Cerebellar nuclear complex (tissue), 1 donor: Measurements from ENCODE around the gene ATXN1.
"Not testable (repeated sequence)": the region's sequence is repeated elsewhere in the genome, so short reads cannot be mapped to it uniquely, and the experiment has no call there.

Experiments
- DNase-seq, 2 experiments: peaks; one replicate each; lab custom pipeline; 2025; lab: John Stamatoyannopoulos, UW

ATXN1 gene

DNA sequence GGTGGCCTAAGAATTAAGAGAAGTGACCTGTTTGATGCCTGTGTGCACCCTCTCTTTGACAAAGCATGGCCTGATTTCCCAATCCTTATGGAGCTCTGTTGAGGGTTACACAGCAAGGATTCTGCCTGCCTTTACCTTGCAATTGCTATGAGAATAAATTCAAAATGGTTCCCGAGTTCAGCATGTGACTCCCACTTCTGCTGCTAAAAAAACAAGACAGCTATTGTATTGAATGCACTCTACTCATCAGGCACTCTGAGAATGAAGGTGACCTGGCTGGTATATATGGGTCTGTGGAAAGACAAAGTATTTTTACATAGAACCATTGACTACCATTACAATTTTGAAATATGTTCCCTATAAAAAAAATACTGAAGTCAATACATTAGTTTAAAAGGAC lies 190.3 kb downstream of the ATXN1 start:
- no peak for DNase-seq

DNA sequence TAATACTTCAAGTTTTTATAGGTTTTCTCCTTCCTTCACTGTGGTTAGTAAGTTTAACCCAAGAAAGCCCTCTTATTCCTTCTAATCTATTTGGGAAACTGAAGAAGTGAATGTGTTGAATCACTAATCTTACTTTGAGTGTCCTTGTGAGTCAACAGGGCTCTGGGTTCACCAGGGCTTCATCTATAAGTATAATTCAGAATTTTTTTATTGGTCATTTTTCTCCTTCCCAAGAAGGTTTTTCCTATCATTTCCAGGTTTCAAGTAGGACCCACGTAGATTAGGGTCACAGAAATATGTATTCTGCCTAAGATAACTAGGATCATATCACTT lies 191.1 kb downstream of the ATXN1 start:
- DNase-seq = no peak

DNA sequence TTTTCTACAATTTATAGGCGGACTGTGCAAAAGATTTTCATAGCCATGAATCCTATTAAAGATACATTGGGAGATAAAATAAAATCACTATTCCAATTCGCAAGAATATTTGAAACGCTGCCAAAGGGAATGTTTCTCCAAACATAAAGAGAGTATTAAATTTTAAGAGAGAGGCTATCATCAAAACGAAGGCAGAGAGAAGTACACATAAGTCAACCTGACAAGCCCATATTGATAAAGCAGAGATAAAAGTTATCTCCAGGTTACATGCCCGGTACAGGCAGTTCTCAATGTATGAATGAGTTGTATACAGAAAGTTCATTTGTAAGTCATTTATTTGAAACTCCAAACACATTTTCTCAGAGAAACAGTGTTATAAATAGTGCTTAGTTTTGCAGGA lies 193.1 kb downstream of the ATXN1 start:
- no peak for DNase-seq

DNA sequence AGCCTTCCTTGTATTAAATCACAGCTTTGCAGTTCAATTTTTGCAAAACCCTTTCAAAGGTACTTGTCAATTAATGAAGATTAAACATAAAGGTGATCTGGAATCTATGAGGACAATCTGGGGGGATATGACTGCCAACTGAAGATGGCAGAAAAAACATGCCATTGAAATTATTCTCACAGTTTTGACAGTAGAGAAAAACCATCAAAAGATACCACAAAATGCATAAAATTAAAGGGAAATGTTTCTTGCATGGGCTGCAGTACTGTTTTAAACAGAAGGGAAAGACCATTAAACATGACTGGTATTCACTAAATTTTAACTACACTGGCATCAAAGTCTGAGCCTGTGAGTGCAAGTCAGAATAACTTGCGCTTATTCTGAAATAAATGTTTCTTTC lies 194.2 kb downstream of the ATXN1 start:
- DNase-seq = no peak

DNA sequence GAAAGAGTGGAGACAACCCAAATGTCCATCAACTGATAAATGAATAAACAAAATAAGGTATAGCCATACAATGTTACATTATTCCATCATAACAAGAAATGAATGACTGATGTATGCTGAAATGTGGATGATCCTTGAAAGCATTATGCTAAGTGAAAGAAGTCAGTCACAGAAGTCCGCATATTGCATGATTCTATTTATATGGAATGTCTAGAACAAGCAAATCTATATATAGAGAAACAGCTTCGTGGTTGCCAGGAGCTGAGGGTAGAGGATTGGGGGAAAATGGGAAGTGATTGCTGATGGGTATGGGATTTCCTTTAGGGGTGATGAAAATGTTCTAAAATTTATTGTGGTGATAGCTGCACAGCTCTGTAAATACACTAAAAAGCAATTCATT lies 196.8 kb downstream of the ATXN1 start:
- DNase-seq = no peak

DNA sequence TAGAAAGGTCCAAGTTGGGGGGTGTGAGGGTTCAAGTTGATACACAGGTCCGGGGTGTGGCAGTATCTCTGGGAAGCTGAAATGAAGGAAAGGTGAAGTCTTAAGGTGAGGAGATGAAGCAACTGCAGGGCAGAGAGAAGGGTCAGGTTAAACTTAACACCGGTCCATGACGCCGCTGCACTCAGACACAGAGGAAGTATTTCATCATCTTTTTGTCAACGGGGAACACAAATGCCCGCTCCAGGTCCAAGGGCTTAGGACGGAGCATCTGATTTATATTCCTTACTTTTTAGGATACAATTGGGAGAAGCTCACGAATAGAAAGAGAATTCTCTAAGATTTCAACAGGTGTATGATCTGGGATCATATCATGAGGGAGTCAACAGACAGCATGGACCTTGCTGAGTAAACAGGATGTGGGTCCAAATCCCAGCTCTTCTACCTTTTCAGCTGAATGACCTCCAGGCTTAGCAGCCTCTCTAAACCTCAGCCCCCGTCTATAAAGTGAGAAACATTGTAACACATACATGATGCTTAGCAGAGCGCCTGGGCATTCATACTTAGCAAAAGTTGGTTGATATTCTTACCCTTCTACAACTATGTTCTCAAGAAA lies 197.5 kb downstream of the ATXN1 start:
- no peak for DNase-seq

DNA sequence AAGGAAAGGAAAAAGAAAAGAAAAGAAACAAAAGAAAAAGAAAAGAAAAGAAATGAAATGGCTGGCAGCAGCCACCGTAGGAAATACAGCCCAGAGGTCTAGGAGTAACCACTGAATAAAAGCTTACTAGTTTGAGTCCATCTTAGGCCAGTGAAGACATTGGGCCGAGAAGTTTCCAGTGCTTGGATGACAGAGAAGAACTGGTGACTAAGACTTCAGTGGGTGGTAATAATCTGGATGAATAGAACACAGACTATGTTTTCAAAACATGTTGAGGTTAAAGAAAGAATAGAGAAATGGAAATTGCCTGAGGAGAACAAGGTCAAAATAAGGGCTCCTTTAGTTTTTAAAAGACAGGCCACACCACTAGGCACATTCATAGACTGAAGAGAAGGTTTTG lies 198.8 kb downstream of the ATXN1 start:
- no peak for DNase-seq

DNA sequence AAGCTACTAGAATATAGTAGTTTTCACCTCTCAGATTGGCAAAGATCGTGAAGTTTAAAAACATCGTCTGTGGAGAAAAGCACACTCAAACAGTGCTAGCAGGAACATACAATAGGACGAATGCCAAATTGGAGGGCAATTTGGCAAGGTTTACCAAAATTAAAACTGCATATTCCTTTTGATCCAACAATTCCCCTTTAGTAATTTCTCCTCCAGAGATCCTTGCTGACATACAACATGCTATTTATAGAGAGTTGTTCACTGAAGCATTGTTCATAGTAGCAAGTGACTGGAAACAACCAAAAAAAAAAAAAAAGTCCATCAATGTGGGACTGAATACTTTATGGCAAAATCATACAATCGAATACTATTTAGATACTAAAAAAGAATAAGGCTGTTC lies 202.2 kb downstream of the ATXN1 start:
- DNase-seq = peak in 1 of 2 experiments; percentile 6

DNA sequence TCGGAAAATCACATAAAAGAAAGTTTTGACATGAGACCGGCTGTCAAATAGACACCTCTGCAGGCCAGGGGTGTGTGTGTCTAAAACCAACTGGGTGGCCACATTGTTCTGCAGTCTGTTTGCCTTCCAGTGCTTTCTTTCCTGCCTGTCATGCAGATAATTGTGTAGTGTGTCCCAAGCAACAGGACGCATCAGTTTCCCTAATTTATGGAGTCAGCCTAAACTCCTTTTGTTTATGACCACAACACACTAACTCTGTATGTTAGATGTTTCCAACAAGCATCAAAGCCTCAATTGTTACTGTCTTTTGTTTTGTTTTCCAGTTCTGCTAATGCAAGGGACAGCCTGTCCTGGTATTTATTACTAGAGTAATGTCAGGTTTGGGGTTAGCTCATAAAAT lies 205.7 kb downstream of the ATXN1 start:
- DNase-seq = no peak

DNA sequence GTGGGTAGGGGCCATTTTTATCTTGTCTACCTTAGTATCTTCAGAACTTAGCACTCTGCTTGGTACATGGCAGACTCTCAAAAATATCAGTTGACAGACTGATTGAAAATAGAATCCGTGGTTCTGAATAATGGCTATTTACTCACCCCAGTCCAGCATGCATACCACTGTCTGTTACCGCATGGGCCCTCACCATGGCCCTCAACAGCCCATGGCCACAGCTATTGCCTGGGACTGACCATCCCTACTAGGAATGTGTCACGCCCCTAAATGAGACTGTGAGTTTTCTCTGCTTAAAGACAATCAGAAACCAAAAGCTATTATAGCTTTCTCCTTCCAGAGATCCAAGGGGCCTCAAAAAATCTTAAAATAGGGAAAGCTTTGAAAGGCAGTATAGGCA lies 207.7 kb downstream of the ATXN1 start:
- no peak for DNase-seq

DNA sequence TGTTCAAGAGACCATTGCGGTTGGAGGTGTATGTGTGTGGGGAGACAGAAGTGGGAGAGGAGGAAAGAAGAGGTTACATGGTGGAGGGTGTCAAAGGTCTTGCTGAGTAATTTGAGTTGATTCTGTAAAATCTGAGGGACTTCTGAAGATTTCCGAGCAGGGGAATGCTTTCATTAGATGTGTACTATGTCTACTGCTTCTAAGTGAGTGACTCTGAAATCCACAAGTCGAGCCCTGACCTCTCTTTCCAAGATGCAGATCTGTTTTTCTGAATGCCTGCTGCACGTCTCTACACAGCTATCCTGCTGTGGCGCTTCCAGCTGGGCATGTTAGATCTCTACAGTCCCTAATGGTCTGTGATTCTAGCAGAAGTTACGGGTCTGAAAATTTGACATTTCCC lies 209.8 kb downstream of the ATXN1 start:
- no peak for DNase-seq

DNA sequence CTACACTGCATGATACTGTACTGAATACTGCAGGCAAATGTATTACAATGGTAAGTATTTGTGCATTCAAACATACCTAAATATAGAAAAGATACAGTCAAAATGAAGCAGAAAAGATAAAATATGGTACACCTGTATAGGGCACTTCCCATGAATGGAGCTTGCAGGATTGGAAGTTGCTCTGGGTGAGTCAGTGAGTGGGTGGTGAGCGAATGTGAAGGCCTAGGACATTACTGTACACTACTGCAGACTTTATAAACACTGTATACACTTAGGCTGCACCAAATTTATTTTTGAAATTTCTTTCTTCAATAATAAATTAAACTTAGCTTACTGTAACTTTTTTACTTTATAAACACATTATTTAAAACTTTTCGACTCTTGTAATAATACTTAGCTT lies 213.1 kb downstream of the ATXN1 start:
- DNase-seq = no peak

DNA sequence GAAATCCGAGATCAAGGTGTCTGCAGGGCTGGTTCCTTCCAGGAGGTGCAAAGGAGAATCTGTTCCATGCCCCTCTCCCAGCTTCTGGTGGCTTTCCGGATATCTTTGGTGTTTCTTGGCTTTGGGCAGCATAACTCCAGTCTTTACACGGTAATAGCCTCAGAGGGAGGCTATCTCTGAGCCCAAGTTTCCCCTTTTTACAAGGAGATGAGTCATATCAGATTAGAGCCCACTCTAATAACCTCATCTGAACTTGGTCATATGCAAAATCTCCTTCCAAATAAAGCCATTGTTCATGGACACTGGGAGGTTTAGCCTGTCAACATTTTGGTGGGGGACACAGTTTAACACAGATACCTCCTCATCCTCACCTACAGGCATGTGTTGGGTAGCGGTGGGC lies 213.7 kb downstream of the ATXN1 start:
- no peak for DNase-seq

DNA sequence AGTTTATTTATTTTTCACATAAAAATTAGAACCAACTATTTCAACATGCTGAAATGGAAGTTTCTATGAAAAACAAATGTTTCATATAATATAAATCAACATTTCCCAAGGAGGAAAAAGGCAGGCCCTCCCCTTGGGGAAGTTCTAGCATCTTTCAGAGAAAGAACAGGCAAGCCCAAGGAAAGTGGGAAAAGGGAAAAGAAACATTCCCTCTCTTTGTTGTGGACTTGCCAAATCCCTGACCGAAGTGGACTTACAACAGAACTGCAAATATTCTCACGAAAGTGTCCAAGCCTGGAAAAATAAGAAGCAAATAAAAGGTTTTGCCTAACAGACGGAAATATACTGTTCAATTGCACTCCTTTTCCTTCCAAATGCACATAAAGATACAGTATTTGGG lies 214.4 kb downstream of the ATXN1 start:
- DNase-seq = no peak

DNA sequence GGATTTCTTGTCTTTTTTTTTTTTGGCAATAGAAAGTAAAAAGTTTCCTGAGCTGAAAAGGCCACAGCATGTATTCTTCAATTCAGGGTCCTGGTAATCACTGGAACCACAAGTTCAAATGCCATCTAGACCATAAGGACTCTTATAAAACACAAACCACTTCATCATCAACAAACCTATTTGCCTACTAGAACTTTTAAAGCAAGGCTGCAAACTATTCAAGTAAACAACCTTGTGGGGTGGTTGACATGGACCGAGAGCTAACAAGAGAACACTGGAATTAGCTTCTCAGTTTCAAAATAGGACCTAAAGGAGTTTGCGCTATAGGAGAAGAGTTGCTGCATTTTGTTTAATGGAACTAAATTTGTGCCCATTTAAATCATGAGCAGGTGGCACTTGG lies 215.9 kb downstream of the ATXN1 start:
- no peak for DNase-seq

DNA sequence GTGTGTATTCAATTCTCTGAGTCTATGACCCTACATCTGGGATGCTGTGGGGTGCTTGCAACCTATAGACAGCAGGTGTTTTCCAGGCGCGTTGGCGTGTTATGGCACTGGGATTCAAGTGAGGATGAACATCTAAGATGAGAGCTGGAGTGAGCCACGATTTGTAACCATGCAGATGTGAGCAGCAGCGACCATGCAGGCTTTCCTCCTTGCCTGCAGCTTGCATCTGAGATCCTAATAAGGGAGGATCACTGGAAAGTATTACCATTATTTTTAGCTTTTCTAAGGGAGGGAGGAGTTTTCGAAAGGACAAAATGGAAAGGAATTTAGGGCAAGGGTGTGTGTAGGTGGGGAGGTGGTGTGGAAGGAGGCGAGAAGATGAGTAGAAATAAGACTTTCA lies 216.7 kb downstream of the ATXN1 start:
- DNase-seq = no peak

DNA sequence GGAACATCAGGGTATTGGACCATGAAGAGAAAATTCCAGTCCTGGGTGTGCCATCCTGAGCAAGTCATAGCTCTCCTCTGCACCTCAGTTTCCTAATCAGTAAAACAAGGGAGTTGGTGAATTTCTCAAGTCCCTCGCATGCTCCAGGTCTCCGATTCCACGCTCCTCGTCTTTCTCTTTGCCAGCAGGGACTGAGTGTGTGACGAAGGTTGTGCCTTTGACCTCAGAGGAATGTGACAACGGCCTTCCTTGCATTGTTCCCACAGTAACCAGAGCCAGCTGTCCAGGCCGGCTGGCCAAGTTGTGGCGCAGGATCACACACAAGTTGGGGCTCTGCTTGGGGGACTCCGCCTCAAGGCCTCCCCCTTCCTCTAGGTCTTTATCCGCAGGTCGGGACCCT lies 217.3 kb downstream of the ATXN1 start:
- DNase-seq = no peak

DNA sequence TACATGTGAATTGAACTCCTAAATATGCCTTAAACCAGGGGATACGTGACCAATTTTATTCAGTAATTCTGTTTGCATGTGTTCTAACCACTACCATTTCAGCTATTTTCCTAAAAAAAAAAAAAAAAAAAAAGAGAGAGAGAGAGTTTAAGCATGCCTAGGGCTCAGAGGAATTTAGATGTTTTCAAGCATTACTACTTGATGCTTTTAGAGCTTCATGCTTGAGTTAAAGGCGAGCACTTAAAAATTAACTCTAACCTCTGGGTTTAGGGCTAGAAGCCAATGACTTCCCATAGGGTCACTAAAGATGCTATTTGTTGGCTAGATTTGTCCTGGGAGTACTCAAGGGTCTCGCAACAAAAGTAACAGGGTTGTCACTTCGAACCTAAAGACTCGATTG lies 217.7 kb downstream of the ATXN1 start:
- no peak for DNase-seq

DNA sequence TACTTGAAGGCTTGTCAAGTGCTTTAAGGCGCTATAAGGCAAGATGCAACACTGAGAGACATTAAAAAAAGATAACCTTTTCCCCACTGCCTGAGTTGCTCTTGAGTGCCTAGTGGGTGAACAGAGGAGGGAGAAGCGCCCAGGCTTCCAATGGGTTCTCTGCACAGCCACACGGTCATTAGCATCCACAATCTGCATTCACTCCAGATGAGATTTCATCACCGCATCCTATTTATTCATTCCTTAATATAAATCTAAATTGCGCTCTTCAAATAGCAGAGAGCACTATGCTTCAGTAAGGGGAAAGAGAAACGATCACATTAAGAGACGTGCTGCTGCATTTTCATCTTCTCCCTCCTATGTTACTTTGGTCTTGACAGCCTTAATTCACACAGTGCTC lies 219.2 kb downstream of the ATXN1 start:
- DNase-seq = no peak

DNA sequence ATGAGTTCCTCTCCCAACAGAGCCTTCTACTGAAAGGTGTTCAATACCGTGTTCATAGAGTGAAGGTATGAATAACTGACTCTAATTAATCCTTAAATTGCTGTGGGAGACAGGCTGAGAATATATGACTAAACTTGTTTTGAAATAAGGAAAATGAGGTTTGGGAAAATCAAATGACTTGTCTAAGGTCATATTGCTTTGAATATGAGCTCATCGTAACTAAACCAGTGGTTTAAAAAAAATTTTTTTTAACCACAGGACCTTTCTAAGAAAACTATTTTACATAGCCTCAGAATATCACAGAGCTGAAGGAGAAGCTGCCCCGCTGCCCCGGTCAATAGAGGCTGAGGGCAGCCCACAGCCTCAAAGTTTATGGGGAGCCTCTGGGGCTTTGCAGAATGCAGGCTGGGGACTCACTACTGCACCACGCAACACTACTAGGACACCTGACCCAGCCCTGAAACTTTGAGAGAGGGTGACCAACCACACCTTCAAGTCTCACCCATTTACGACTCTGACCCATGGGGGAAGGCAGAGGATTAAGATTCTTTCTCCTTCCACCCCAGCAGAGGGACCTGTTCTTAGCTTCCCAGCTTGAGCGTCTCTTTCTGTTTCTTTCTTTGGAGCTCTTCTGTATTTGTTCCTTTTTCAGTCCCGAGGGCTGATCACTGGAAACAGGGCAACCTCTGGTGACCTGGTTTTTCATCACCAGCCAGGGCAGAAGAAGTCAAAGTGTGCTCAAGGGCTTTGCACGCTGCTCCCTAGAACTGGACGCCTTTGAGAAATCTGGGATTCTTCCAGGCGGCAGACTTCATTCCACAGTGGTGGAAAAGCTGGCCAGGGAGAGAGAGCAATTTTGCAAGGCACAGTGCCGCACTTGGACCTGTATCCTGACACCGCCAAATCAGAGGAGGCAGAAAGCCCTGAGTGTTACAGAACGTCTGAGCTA lies 220.2 kb downstream of the ATXN1 start:
- DNase-seq = no peak

DNA sequence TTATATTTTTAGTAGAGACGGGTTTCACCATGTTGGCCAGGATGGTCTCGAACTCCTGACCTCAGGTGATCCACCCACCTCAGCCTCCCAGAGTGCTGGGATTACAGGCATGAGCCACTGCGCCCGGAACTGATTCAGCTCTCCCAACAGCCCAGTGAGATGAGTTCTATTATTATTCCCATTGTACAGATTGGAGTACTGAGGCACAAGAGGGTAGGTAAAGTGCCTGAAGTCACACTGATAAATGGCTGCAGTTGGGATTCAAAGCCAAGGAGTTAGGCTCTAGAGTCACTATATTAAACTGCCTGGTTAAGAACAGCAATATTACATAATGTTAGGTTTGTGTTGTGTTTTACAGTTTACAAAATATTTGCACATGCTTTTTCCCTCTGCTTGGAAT lies 220.9 kb downstream of the ATXN1 start:
- not testable (repeated sequence) for DNase-seq

DNA sequence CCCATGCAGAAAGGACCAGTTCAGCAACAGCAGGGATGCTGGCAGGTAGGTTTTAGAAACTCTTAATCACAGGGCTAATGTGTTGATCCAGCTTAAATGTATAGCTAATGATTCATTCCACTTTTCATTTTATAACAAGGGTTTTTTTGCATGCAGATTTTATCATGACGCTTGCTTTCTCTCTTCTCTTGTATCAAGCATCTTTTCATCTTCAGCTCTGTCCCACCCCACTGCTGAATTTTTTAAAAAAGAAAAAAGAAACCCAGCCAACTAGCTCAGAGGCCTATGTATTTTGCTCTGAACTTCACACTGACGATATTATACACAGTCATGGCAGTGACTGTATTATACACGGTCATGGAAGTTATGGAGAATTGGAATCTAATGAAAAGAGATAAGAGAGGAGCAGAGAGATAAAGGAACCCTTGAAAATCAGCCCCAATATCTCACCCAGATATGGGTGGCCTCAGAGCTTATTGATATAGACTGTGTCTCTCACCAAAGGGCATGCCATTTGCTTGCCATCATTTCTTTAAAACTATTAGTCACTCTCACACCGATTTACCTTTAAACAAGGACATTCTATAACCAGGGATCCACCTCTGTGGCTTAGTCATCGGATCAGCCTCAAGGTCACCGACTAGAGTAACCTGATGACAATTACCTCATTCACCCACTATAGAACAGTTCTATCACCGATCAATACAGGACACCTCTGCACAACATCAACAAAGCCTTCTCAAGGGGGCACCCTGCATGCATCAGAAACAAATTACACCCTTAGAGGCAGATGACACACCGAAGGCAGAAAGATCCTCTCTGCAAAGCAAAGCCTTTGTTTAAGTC lies 222.0 kb downstream of the ATXN1 start:
- DNase-seq = no peak

DNA sequence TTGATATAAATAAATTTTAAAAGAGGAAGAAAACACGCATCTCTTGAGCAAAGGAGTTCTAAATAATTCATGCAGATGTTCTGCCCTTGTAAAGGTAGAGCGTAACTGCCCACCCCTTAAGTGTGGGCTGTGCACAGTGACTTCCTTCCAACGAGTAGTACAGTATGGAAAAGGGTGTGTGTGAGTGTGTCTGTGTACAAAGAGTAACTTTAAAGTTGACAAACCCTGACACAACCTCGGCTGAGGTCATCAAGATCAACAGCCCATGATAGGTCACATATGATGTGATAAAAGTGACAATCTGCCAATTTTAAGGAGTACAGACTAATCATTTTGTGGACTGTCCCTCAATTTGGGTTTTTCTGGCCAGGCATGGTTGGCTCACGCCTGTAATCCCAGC lies 225.7 kb downstream of the ATXN1 start:
- no peak for DNase-seq
